K562 treated with DMSO at 1 percent for 48 hours (cell line): ENCODE data around the gene GNL3L. TPM values are rescaled to one million over a fixed set of nuclear protein-coding genes. Genes with fewer than 3 reads are reported as not detected.

Experiments
- total RNA-seq: library from RNA; unstranded; fragments of 300-600 nt; gene quantifications from 2 replicates; pipeline ENCODE4 v1.2.3, GENCODE V29; 2022; ENCODE audit warnings: low replicate concordance; ENCODE audit errors: extremely low read depth

Gene GNL3L
- not detected in 2 replicates for total RNA-seq

GRCh38 chrX:54529552-54530356 is at the start of gene GNL3L:
Gene GNL3L, plus strand, starts transcription at chrX:54530219. Its CDS starts 2,348 bp downstream, at chrX:54532567.

DNA sequence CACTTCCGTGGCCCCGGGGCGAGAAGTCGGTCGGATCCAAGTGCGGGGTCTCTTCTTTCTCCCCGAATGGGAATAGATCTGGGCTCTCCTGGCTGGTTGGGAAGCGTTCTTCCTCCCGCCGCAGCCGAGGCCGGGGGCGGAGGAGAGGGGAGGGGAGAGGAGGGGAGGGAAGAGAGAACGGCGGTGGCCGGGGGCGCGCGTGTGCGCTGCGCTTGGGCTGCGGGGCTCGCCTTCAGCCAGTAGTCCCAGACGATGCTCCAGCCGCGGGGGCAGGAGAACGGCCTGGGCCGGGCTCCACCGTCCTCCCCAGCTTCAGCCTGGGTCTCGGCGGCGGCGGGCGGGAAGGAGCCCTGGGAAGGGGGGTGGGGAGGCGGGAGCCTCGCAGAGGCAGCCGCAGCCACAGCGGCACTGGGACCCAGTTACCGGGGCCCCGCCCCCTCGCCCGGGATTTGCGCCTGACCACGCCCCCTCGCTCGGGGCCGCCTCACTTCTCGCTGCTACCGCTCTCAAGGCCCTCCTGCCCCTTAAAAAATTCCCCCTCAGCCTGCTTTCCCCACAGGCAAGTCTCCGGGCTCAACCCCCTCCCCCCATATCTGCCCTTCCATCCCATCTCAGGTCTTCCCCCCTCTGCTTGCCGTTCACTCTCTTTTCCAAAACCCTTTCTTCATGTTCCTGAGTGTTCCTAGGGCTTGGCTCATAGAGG is 34.1 kb upstream of the GNL3L start, which contains the start of gene FGD1:
TSS of gene FGD1 (minus strand) at position 421 of the 703 bp plus-strand sequence. CDS start 802 bp downstream, outside the sequence.

Other genes with a start within 250 kb of the GNL3L start
- not detected in 2 replicates for gene WNK3, start 172.2 kb upstream of the GNL3L start, total RNA-seq
- not detected in 2 replicates for gene TSR2, start 89.8 kb upstream of the GNL3L start, total RNA-seq
- not detected in 2 replicates for gene FGD1, start 34.0 kb upstream of the GNL3L start, total RNA-seq